GM21423 (cell line): Measurements from ENCODE around the gene DOCK10.

ENCODE experiments used
- ATAC-seq: cut with Tn5 transposase; IDR thresholded peaks from one replicate; pipeline ENCODE4 v1.9.1; 2021; ENCODE audit warnings: mild to moderate bottlenecking, moderate library complexity; ENCODE audit not compliant: unreplicated experiment

DOCK10 gene

GRCh38 chr2:224885836-224886547, 156.3 kb downstream of the DOCK10 start:
- peak; percentile 61 for ATAC-seq

GRCh38 chr2:224885291-224885690, 157.0 kb downstream of the DOCK10 start:
- ATAC-seq: no peak

- no peak for ATAC-seq
Observed at GRCh38 chr2:224884188-224884587, 158.1 kb downstream of the DOCK10 start.

GRCh38 chr2:224883700-224884099, 158.6 kb downstream of the DOCK10 start:
- ATAC-seq: no peak

- no peak for ATAC-seq
Observed at GRCh38 chr2:224883172-224883516, 159.1 kb downstream of the DOCK10 start.

GRCh38 chr2:224882291-224883171, 159.7 kb downstream of the DOCK10 start:
- ATAC-seq: no peak

GRCh38 chr2:224881846-224882245, 160.4 kb downstream of the DOCK10 start:
- ATAC-seq: no peak

- ATAC-seq: no peak
Observed at GRCh38 chr2:224876522-224876921, 165.7 kb downstream of the DOCK10 start.

GRCh38 chr2:224875841-224876240, 166.4 kb downstream of the DOCK10 start:
- ATAC-seq: peak; percentile 69

- ATAC-seq: no peak
Observed at GRCh38 chr2:224875153-224875552, 167.1 kb downstream of the DOCK10 start.

GRCh38 chr2:224871813-224872212, 170.5 kb downstream of the DOCK10 start:
- ATAC-seq: no peak

- ATAC-seq: no peak
Observed at GRCh38 chr2:224870341-224870740, 171.9 kb downstream of the DOCK10 start.

- no peak for ATAC-seq
Observed at GRCh38 chr2:224869601-224870233, 172.6 kb downstream of the DOCK10 start.

- no peak for ATAC-seq
Observed at GRCh38 chr2:224865016-224865415, 177.3 kb downstream of the DOCK10 start.

- no peak for ATAC-seq
Observed at GRCh38 chr2:224861266-224861665, 181.0 kb downstream of the DOCK10 start.

GRCh38 chr2:224860786-224861185, 181.5 kb downstream of the DOCK10 start:
- no peak for ATAC-seq

- no peak for ATAC-seq
Observed at GRCh38 chr2:224851811-224852210, 190.5 kb downstream of the DOCK10 start.

GRCh38 chr2:224850081-224850480, 192.2 kb downstream of the DOCK10 start:
- no peak for ATAC-seq

- ATAC-seq: no peak
Observed at GRCh38 chr2:224849264-224849663, 193.0 kb downstream of the DOCK10 start.

- ATAC-seq: no peak
Observed at GRCh38 chr2:224847961-224848850, 194.1 kb downstream of the DOCK10 start.

- ATAC-seq: no peak
Observed at GRCh38 chr2:224847381-224847780, 194.9 kb downstream of the DOCK10 start.
